SKM-1 (cell line): ENCODE data around the gene PLXNA3.

ENCODE experiments used
- DNase-seq: peaks from one replicate; lab custom pipeline; 2025; ENCODE audit not compliant: unreplicated experiment; lab: John Stamatoyannopoulos, UW

PLXNA3 gene

DNA sequence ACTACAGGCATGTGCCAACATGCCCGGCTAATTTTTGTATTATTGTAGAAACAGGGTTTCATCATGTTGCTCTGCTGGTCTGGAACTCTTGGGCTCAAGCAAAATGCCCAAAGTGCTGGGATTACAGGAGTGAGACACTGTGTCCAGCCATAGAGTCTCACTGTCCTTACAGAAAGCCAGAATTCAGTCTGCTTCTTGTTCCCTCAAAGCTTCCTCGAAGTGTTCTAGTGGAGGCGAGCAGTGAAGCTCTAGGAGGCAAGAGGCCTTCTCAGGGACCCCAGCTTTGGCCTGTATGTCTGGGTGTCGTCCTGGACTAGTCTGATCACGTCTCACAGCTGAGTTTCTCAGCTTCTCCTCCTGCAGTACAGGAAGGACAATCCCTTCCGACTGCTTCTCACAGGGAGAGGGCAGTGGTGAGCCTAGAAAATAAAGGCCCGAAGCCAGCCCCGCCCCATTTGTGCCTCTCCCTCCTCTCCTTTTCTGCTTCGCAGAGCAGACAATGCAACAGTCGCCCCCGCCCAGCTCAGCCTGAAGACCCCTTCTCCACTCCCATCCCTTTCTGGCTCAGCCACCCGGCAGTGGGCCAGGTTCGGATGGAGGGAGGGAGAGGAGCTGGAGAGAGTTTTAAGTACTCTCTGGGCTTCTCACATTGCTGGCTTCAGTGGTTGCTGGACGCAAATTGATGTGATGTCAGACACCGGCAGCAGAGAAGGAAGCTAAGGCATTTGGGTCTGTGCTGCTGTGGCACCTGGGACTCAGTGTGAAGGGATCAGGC lies 69.0 kb downstream of the PLXNA3 start:
- DNase-seq = peak; percentile 32
